Jurkat, Clone E6-1 (cell line): ENCODE measurements around the gene FREY1.
"Not testable (repeated sequence)": the region's sequence is repeated elsewhere in the genome, so short reads cannot be mapped to it uniquely, and the experiment has no call there.

Source experiments
- DNase-seq: peaks from one replicate; pipeline ENCODE4 v3.0.0-alpha.2; 2011; ENCODE audit warnings: low read depth, low spot score
- H3K4me3 ChIP-seq: 2 replicates; pipeline ENCODE4 v1.5.1; 2011; ENCODE audit warnings: mild to moderate bottlenecking, low read length, control low read depth, moderate library complexity

The FREY1 gene

DNA sequence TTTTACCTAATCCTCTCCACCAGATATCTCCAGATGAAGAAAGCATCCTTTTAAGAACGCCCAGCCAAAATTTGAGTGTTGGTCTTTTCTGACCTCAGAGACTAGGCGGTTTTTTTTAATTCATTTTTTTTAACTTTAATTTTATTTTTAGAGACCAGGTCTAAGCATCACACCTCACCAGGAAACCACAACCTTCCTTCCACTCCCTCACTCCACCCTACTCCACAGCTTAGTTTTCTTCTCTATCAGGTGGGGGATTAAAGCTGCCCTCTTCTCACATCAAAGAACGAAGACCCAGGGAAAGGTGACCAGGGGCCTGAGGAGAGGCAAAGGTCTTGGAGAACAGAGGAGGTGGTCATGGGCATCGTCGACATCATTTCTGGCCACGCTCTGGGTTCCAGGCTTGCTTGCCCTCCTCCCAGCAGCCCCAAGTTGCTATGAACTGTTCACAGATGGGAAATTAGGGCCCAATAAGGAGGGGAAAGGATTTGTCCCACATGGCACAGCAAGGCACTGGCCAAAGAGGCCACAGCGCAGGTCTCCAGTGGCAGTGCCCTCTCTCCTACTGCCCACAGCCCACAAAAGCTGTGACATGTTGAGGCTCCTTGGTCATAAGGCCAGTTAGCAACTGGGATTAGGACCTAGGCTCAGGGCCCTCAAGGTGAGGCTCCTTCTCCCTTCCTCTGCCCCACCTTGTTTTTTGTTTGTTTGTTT is 12.0 kb upstream of the FREY1 start:
- DNase-seq = no peak
- H3K4me3 ChIP-seq = peak overlapping the region; percentile 99

DNA sequence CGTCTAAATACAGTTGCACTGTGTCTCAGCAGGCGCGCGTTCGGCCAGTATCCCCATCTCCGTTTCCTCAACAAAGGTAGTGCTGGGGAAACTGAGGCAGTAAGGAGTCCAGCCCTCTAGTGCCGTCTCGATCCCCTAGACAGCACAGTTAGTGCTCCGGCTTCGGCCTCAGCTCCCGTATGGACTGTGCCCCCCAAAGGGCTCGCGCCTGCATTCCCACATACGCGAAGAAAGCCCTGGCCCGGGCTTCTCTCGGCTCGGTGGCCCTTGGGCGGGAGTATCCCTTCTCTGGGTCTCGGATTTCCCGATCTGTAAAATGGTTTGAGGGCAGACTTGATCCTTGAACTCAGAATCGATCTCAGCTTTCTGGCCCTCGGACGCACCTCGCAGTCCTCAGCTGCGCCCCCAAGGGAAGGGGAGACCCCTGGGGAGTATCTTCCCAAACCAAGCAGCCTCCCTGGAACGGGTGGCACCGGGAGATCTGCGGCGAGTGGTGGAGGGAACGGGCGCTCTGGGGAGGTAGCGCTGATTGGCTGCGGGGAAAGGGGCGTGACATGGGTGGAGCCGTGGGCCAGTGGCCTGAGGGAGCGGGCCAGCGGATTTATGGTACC is 11.4 kb upstream of the FREY1 start:
- DNase-seq = peak; percentile 49

DNA sequence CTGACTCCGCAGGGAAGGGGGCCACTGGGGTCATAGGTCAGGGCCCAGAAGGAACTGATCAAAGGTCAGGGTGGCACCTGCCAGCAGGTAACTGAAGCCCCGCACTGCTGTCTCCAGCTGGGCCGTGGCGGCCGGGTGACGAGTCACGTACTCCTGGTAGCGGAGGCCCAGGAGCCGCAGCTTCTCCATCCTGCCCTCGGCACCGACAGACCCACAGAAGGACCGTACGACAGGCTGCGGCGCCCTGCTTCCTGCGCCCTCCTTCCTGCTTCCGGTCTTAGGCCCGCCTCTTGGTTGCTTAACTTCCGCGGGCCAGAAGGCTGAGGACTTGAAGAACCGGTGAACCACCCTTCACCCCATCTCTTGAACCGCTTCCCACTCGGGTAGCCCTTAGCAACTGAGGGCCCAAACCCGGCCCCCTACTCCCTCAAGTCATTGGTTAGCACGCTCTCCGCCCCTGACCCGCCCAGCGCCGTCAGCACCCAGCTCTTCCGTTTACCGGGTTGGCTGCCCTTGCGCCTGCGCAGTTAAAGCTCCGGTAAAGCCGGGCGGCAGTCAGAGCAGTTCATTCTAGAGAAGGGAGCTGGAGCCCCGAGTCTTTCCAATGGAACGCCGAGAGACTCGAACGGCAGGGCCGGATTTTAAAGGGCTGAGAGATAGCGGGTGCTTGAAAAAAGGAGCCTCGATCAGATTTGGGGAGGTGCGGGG is 10.7 kb upstream of the FREY1 start, which contains the start of gene PEX16:
PEX16 (minus strand) TSS at position 255 of the 708 bp plus-strand sequence; CDS start at position 189, 66 bp downstream.
- H3K4me3 ChIP-seq = peak within 1 kb of the TSS; percentile 99
- peak; percentile 98 for DNase-seq

More for the DNA sequence above, 11.4 kb upstream of the FREY1 start:
- peak overlapping the region; percentile 99 for H3K4me3 ChIP-seq

DNA sequence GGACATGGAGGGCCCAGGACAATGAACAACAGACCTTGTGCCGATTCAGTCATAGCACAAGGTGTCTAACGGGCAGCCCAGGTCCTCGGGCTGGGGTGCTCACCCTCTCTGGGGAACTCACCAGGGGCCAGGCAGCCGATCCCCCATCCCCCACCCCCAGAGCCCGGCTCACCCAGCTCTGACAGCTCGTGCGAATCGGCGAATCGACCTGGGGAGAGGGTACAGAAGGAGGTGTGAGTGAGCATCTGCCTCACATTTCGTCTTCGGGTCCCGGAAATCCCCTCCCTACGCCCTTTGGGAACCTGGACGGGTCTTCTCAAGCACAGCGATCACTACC is 10.2 kb upstream of the FREY1 start:
- peak overlapping the region; percentile 99 for H3K4me3 ChIP-seq
- DNase-seq = no peak

GRCh38 chr11:45915446-45915845 is 8.4 kb upstream of the FREY1 start:
- DNase-seq = no peak
- no peak overlapping the region for H3K4me3 ChIP-seq

GRCh38 chr11:45913942-45914635 is 7.0 kb upstream of the FREY1 start:
- no peak for DNase-seq
- H3K4me3 ChIP-seq = no peak overlapping the region

DNA sequence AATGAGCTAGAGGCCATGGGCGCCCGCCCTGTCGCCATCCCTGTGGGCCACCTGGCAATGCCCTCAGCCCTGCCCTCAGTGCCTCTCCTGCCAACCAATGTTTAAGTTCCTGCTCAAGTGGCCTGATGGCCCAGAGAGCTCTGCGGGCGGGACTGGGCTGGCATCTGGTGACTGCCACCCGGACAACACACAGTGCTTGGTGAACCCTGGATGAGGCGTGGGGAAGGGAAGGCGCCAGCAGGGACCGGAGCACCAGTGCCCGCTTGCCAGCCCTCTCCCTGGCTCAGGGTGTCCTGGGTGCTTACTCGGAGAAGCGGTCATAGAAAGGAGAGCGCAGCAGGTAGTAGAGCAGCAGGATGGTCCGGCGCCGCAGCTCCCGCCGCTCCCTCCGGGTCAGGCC is 6.4 kb upstream of the FREY1 start:
- DNase-seq = no peak
- no peak overlapping the region for H3K4me3 ChIP-seq

- no peak overlapping the region for H3K4me3 ChIP-seq
- no peak for DNase-seq
Observed at GRCh38 chr11:45910623-45911022, 3.6 kb upstream of the FREY1 start.

DNA sequence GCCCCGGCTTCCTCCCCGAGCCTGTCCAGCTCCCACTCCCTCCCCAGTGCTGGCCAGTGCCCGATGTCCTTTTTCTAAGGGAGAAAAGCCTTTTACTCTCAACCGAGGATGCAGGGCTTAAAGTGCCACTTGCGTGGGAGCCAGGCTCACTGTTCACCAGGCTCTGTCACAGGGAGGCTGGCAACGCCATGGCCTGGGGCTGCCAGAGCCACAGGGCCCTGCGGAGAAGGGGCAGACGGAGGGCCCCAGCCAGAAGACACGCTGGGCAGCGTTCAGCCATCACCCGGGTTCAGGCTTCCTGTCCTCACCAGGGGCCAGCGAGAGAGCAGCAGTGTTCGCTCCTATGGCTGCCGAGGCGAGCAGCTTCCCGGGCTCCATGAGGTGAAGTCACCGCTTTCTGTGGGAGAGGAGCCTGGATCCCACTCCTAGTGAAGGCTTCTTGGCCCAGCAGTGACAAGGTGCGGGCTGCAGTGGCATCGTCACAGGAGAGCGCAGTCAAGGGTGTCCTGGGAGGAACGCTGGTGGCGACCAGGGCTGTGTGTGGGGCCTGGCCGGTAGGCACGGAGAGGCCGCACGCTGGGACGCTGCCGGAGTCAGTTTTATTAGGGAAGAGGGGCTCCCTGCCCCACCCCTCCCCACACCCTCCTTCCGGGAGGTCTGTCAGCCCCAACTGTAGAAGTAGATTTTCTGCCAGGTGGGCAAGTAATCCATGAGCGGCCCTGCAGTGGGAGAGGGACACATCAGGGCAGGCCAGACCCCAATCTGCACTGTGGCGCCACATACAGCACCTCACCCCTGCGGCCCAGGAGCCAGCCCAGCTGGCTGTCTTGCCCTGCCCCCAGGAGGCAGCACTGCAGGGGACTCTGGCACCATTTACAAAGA is 2.8 kb upstream of the FREY1 start:
- DNase-seq = no peak
- H3K4me3 ChIP-seq = no peak overlapping the region

GRCh38 chr11:45907911-45908370 is 870 bp upstream of the FREY1 start:
- no peak overlapping the region for H3K4me3 ChIP-seq
- no peak for DNase-seq

GRCh38 chr11:45906096-45906682 is 882 bp downstream of the FREY1 start:
- no peak for DNase-seq
- no peak overlapping the region for H3K4me3 ChIP-seq

DNA sequence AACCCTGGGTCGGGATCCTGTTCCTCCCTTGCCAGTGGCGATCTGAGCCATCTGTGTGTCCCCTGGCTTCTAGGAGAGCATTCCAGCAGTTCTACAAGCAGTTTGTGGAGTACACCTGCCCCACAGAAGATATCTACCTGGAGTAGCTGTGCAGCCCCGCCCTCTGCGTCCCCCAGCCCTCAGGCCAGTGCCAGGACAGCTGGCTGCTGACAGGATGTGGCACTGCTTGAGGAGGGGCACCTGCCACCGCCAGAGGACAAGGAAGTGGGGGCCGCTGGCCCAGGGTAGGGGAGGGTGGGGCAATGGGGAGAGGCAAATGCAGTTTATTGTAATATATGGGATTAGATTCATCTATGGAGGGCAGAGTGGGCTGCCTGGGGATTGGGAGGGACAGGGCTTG is 1.5 kb downstream of the FREY1 start:
- H3K4me3 ChIP-seq, DNase-seq: not testable (repeated sequence)

- no peak overlapping the region for H3K4me3 ChIP-seq
- no peak for DNase-seq
Observed at GRCh38 chr11:45905095-45905494, 2.0 kb downstream of the FREY1 start.

DNA sequence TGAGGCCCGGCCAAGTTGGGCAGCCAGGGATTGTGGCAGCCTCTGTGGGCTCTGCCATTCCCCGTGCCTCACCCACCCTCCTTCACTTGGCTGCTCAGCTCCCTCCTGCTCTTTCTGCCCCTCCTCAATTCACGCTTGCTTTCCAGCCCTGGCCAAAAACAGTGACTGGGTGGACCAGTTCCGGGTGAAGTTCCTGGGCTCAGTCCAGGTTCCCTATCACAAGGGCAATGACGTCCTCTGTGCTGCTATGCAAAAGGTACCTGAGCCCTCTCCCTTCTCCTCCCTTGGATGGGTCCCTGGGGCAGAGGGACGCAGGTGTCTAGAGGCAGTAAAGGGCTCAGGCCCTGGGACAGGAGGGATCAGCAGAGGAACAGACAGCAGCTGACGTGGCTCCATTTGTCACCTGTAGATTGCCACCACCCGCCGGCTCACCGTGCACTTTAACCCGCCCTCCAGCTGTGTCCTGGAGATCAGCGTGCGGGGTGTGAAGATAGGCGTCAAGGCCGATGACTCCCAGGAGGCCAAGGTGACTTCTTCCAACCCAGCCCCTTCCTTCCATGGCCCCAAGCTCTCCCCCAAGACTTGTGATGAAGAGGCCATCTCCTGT is 2.7 kb downstream of the FREY1 start:
- no peak overlapping the region for H3K4me3 ChIP-seq
- DNase-seq = no peak

DNA sequence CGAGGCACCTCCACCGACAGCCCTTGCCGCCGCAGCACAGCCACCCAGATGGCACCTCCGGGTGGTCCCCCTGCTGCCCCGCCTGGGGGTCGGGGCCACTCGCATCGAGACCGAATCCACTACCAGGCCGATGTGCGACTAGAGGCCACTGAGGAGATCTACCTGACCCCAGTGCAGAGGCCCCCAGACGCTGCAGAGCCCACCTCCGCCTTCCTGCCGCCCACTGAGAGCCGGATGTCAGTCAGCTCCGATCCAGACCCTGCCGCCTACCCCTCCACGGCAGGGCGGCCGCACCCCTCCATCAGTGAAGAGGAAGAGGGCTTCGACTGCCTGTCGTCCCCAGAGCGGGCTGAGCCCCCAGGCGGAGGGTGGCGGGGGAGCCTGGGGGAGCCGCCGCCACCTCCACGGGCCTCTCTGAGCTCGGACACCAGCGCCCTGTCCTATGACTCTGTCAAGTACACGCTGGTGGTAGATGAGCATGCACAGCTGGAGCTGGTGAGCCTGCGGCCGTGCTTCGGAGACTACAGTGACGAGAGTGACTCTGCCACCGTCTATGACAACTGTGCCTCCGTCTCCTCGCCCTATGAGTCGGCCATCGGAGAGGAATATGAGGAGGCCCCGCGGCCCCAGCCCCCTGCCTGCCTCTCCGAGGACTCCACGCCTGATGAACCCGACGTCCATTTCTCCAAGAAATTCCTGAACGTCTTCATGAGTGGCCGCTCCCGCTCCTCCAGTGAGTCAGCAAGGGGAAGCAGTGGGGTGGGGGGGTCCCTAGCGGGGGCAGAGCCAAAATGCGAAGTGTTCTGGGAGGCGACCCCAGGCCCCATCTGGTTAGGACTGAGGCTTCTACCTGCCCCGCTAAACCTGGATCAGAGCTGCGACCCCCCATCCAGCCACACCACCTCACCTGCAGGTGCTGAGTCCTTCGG is 4.4 kb downstream of the FREY1 start:
- no peak for DNase-seq
- no peak overlapping the region for H3K4me3 ChIP-seq

DNA sequence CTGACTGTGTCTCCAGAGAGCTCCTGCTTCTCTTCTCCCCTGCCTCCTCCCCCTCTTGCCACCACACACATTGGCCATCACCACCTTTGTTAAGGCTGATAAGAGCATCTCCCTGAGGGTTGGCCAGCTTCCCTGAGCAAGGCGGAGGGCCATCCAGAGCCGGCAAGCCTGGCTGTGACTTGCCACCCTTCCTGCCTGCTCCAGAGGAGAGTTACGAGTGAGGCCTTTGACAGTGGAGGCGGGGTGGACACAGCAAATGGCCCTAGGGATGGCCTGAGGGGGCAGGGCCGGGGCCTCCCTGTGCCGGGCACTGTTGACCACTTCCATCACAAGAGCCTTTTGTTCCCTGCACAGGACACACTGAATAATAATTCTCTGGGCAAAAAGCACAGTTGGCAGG is 5.4 kb downstream of the FREY1 start:
- H3K4me3 ChIP-seq = no peak overlapping the region
- no peak for DNase-seq
